HFF-Myc (cell line): Measurements from ENCODE around the gene SSBP4.

Experiments used
- DNase-seq: peaks from one replicate; pipeline ENCODE4 v3.0.0-alpha.2; 2011; ENCODE audit warnings: low read depth; ENCODE audit errors: extremely low read depth
- H3K4me3 ChIP-seq: replicated peaks from 2 replicates; pipeline ENCODE4 v1.5.1; 2011; ENCODE audit warnings: low read depth, mild to moderate bottlenecking, control low read depth, low read length
- CTCF ChIP-seq: IDR thresholded peaks from 2 replicates; pipeline ENCODE4 v1.5.1; 2012; ENCODE audit warnings: mild to moderate bottlenecking, low read depth, low read length, control low read depth; ENCODE audit errors: missing control alignments

Gene SSBP4

GRCh38 chr19:18423258-18424020, 4.2 kb downstream of the SSBP4 start:
- no peak overlapping the region for H3K4me3 ChIP-seq
- DNase-seq, result no peak
- TF ChIP-seq CTCF, result no peak

GRCh38 chr19:18424122-18424889, 5.1 kb downstream of the SSBP4 start:
- no peak overlapping the region for H3K4me3 ChIP-seq
- DNase-seq, result no peak
- TF ChIP-seq CTCF, result no peak

- no peak overlapping the region for H3K4me3 ChIP-seq
- TF ChIP-seq CTCF, result no peak
- DNase-seq, result no peak
Measured at GRCh38 chr19:18424890-18425514, 5.8 kb downstream of the SSBP4 start.

- no peak for TF ChIP-seq CTCF
- no peak for DNase-seq
- H3K4me3 ChIP-seq, result no peak overlapping the region
Measured at GRCh38 chr19:18425515-18426415, 6.6 kb downstream of the SSBP4 start.

GRCh38 chr19:18426416-18426767, 7.2 kb downstream of the SSBP4 start:
- H3K4me3 ChIP-seq, result no peak overlapping the region
- DNase-seq, result no peak
- no peak for TF ChIP-seq CTCF

GRCh38 chr19:18427080-18427742, 8.0 kb downstream of the SSBP4 start:
- no peak for TF ChIP-seq CTCF
- no peak for DNase-seq
- no peak overlapping the region for H3K4me3 ChIP-seq
